K562 (cell line): ENCODE data around the gene PLEKHA7.

Experiments used
- HDAC1 ChIP-seq, 2 experiments: fragments of 450-650 bp; IDR thresholded peaks; 2 replicates each; pipeline ENCODE4 v1.6.1; 2016 to 2017; ENCODE audit warnings: inconsistent platforms in 1 of 2, mild to moderate bottlenecking in 1 of 2, moderate library complexity in 1 of 2
- HNRNPH1 ChIP-seq: fragments of 200-400 bp; formaldehyde crosslinking; optimal IDR thresholded peaks from 2 replicates; pipeline ENCODE3; 2017; ENCODE audit warnings: low read depth, mild to moderate bottlenecking, low read length, moderate library complexity
- JUN ChIP-seq, 2 experiments: sonication (generic) in 1 of 2; formaldehyde crosslinking in 1 of 2; IDR thresholded peaks; 2 replicates each; pipeline versions ENCODE4 v1.6.1 to v1.8.0; 2012 to 2022; ENCODE audit warnings: borderline replicate concordance in 2 of 2, mild to moderate bottlenecking in 2 of 2, improper control_type of control experiment in 1 of 2, low read depth in 1 of 2, low read length in 1 of 2, missing genetic modification reagents in 1 of 2
- MAZ ChIP-seq, 2 experiments: fragments of 450-650 bp in 1 of 2; sonication (generic) in 1 of 2; formaldehyde crosslinking; IDR thresholded peaks in 1 of 2; conservative IDR thresholded peaks in 1 of 2; 2 replicates each; pipeline versions ENCODE4 v1.4.0 to v1.5.0; 2020; ENCODE audit warnings: mild to moderate bottlenecking in 1 of 2, missing genetic modification reagents in 1 of 2
- MEIS2 ChIP-seq: fragments of 450-650 bp; IDR thresholded peaks from 2 replicates; pipeline ENCODE4 v1.6.1; 2014; ENCODE audit warnings: mild to moderate bottlenecking; ENCODE audit not compliant: partially characterized antibody

GRCh38 chr11:16880184-16880801 is 133.9 kb downstream of the PLEKHA7 start:
- TF ChIP-seq JUN (IDR thresholded peaks at IDR 0.05; ENCODE audit: borderline replicate concordance, low read depth, low read length) (no peak), JUN (CRISPR knock-in tag; IDR thresholded peaks at IDR 0.05; ENCODE audit: borderline replicate concordance) (no peak), HDAC1 (IDR thresholded peaks at IDR 0.05) (no peak), MAZ (CRISPR knock-in tag; conservative IDR thresholded peaks at IDR 0.05 in 1 of 2, IDR thresholded peaks at IDR 0.05 in 1 of 2) (no peak), MEIS2 (no peak), HNRNPH1 (no peak)
